GM18870 (cell line): ENCODE results near the gene CMIP.

ENCODE experiments used
- ATAC-seq: cut with Tn5 transposase; IDR thresholded peaks from one replicate; pipeline ENCODE4 v1.9.1; 2021; ENCODE audit warnings: moderate library complexity; ENCODE audit not compliant: unreplicated experiment

The CMIP gene

GRCh38 chr16:81632392-81633146, 188.0 kb downstream of the CMIP start:
- no peak for ATAC-seq

GRCh38 chr16:81633147-81633619, 188.6 kb downstream of the CMIP start:
- no peak for ATAC-seq

GRCh38 chr16:81633680-81634379, 189.2 kb downstream of the CMIP start:
- ATAC-seq, result no peak

- ATAC-seq, result no peak
Measured at GRCh38 chr16:81634380-81635062, 189.9 kb downstream of the CMIP start.

- no peak for ATAC-seq
Measured at GRCh38 chr16:81635063-81635937, 190.7 kb downstream of the CMIP start.

GRCh38 chr16:81636298-81636993, 191.8 kb downstream of the CMIP start:
- ATAC-seq, result no peak

GRCh38 chr16:81637336-81638235, 193.0 kb downstream of the CMIP start:
- ATAC-seq, result no peak

GRCh38 chr16:81638286-81638945, 193.8 kb downstream of the CMIP start:
- no peak for ATAC-seq

- ATAC-seq, result no peak
Measured at GRCh38 chr16:81639348-81639747, 194.7 kb downstream of the CMIP start.

- ATAC-seq, result no peak
Measured at GRCh38 chr16:81639931-81640680, 195.5 kb downstream of the CMIP start.

GRCh38 chr16:81640681-81641070, 196.1 kb downstream of the CMIP start:
- no peak for ATAC-seq

- no peak for ATAC-seq
Measured at GRCh38 chr16:81641395-81642106, 196.9 kb downstream of the CMIP start.

- ATAC-seq, result no peak
Measured at GRCh38 chr16:81642107-81642436, 197.5 kb downstream of the CMIP start.

GRCh38 chr16:81642943-81643342, 198.3 kb downstream of the CMIP start:
- no peak for ATAC-seq

- no peak for ATAC-seq
Measured at GRCh38 chr16:81645266-81645694, 200.7 kb downstream of the CMIP start.

- no peak for ATAC-seq
Measured at GRCh38 chr16:81645925-81646324, 201.3 kb downstream of the CMIP start.

GRCh38 chr16:81646561-81646960, 202.0 kb downstream of the CMIP start:
- ATAC-seq, result no peak
